HL-60 (cell line): ENCODE results near the gene COQ10A.

Source experiments
- CTCF ChIP-seq: IDR thresholded peaks from one replicate; pipeline ENCODE4 v1.5.1; 2011; ENCODE audit warnings: low read length, control low read depth, inconsistent platforms; ENCODE audit not compliant: insufficient read depth
- REST ChIP-seq: IDR thresholded peaks from 2 replicates; pipeline ENCODE4 v1.6.1; 2012; ENCODE audit warnings: low read depth; ENCODE audit not compliant: insufficient replicate concordance

GRCh38 chr12:56298828-56299227 lies 32.1 kb downstream of the COQ10A start:
- TF ChIP-seq CTCF = no peak
- no peak for TF ChIP-seq REST
